GM18951 (cell line): ENCODE measurements around the gene SNRPB2.
A peak's percentile ranks its signal among the peaks of the same experiment; 100 is the strongest.

ENCODE experiments used
- POLR2A ChIP-seq: IDR thresholded peaks from 4 replicates; pipeline ENCODE4 v1.6.1; 2011; ENCODE audit warnings: mild to moderate bottlenecking; ENCODE audit not compliant: insufficient read length, insufficient read depth; ENCODE audit errors: extremely low read depth
- in situ Hi-C: fragments of 300-500 bp; cut with MboI; formaldehyde crosslinking; loops from one replicate; pipeline ENCODE4 v1.12.0; 2022; ENCODE audit warnings: low sequenced_read_pairs, mixed read lengths, inconsistent platforms; ENCODE audit not compliant: unreplicated experiment

The SNRPB2 gene

GRCh38 chr20:16729565-16730460 is at the start of gene SNRPB2:
SNRPB2 (plus strand) TSS chr20:16730026; CDS start chr20:16731703, 1,677 bp downstream.
- TF ChIP-seq POLR2A = peak; percentile 84
- in situ Hi-C loops = no loop called here

GRCh38 chr20:16684416-16684815 is 45.4 kb upstream of the SNRPB2 start:
- TF ChIP-seq POLR2A = no peak
- in situ Hi-C loops = no loop called here

- no peak for TF ChIP-seq POLR2A
- in situ Hi-C loops = no loop called here
Measured at GRCh38 chr20:16689906-16690305, 39.9 kb upstream of the SNRPB2 start.

- TF ChIP-seq POLR2A = no peak
- in situ Hi-C loops = no loop called here
Measured at GRCh38 chr20:16691381-16691780, 38.4 kb upstream of the SNRPB2 start.

GRCh38 chr20:16692009-16692408 is 37.8 kb upstream of the SNRPB2 start:
- TF ChIP-seq POLR2A = no peak
- in situ Hi-C loops = no loop called here

GRCh38 chr20:16692442-16692841 is 37.4 kb upstream of the SNRPB2 start:
- no peak for TF ChIP-seq POLR2A
- in situ Hi-C loops = no loop called here

GRCh38 chr20:16693278-16693677 is 36.5 kb upstream of the SNRPB2 start:
- in situ Hi-C loops = no loop called here
- no peak for TF ChIP-seq POLR2A

GRCh38 chr20:16694161-16694560 is 35.7 kb upstream of the SNRPB2 start:
- no peak for TF ChIP-seq POLR2A
- in situ Hi-C loops = no loop called here

- no peak for TF ChIP-seq POLR2A
- in situ Hi-C loops = no loop called here
Measured at GRCh38 chr20:16695628-16696027, 34.2 kb upstream of the SNRPB2 start.

GRCh38 chr20:16699293-16699692 is 30.5 kb upstream of the SNRPB2 start:
- in situ Hi-C loops = no loop called here
- TF ChIP-seq POLR2A = no peak

- no peak for TF ChIP-seq POLR2A
- in situ Hi-C loops = no loop called here
Measured at GRCh38 chr20:16701296-16701695, 28.5 kb upstream of the SNRPB2 start.

- no peak for TF ChIP-seq POLR2A
- in situ Hi-C loops = no loop called here
Measured at GRCh38 chr20:16703570-16703969, 26.3 kb upstream of the SNRPB2 start.

GRCh38 chr20:16707674-16708073 is 22.2 kb upstream of the SNRPB2 start:
- TF ChIP-seq POLR2A = no peak
- in situ Hi-C loops = no loop called here

GRCh38 chr20:16708602-16709001 is 21.2 kb upstream of the SNRPB2 start:
- TF ChIP-seq POLR2A = no peak
- in situ Hi-C loops = no loop called here
